GM19025 (cell line): ENCODE results near the gene TRIM25.

ENCODE experiments used
- ATAC-seq: cut with Tn5 transposase; IDR thresholded peaks from one replicate; pipeline ENCODE4 v1.9.1; 2021; ENCODE audit warnings: mild to moderate bottlenecking, low read depth, moderate library complexity; ENCODE audit not compliant: unreplicated experiment

Gene TRIM25

GRCh38 chr17:56876766-56877179 lies 37.1 kb downstream of the TRIM25 start:
- no peak for ATAC-seq

GRCh38 chr17:56870081-56870651 lies 43.7 kb downstream of the TRIM25 start:
- no peak for ATAC-seq

- no peak for ATAC-seq
Measured at GRCh38 chr17:56868716-56869115, 45.1 kb downstream of the TRIM25 start.

- no peak for ATAC-seq
Measured at GRCh38 chr17:56867948-56868376, 45.9 kb downstream of the TRIM25 start.

GRCh38 chr17:56866496-56866895 lies 47.4 kb downstream of the TRIM25 start:
- no peak for ATAC-seq

GRCh38 chr17:56866076-56866475 lies 47.8 kb downstream of the TRIM25 start:
- no peak for ATAC-seq

- ATAC-seq = no peak
Measured at GRCh38 chr17:56863974-56864373, 49.9 kb downstream of the TRIM25 start.

- no peak for ATAC-seq
Measured at GRCh38 chr17:56861899-56862298, 52.0 kb downstream of the TRIM25 start.

GRCh38 chr17:56851008-56851407 lies 62.8 kb downstream of the TRIM25 start:
- ATAC-seq = no peak

- ATAC-seq = no peak
Measured at GRCh38 chr17:56850591-56850990, 63.3 kb downstream of the TRIM25 start.

- no peak for ATAC-seq
Measured at GRCh38 chr17:56849131-56849530, 64.7 kb downstream of the TRIM25 start.

- no peak for ATAC-seq
Measured at GRCh38 chr17:56847106-56847505, 66.7 kb downstream of the TRIM25 start.

GRCh38 chr17:56845934-56846333 lies 67.9 kb downstream of the TRIM25 start:
- no peak for ATAC-seq

GRCh38 chr17:56842577-56842976 lies 71.3 kb downstream of the TRIM25 start:
- no peak for ATAC-seq

GRCh38 chr17:56838687-56839086 lies 75.2 kb downstream of the TRIM25 start:
- ATAC-seq = no peak
